Measurements from ENCODE around the gene WASL.
"Not testable (repeated sequence)": the region's sequence is repeated elsewhere in the genome, so short reads cannot be mapped to it uniquely, and the experiment has no call there.

Gene WASL

DNA sequence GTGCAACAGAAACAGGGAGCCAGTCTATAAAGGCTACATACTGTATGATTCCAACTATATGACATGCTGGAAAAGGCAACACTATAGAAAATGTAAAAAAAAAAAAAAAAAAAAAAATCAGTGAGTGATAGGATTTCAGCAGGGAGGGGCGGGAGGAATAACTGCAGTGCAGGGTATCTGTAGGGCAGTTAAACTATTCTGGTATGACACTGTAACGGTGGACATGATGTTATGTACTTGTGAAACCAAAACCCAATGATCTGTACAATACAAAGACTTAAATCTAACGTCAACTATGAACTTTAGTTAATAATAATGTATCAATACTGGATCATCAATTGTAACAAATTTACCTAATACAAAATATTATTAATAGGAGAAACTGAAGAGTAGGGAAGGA lies 14.3 kb downstream of the WASL start:
- H3K36me3 ChIP-seq (ENCODE audit: insufficient read depth, low read length), result no peaks in the 10 kb centered on the region
- no peaks in the 10 kb centered on the region for H3K9me3 ChIP-seq (ENCODE audit: control insufficient read depth, insufficient read depth, low read length)
- H3K9ac ChIP-seq (ENCODE audit: low read depth, low read length), result no peak overlapping the region
- no peaks in the 10 kb centered on the region for H3K4me1 ChIP-seq (ENCODE audit: insufficient read depth, low read length)

DNA sequence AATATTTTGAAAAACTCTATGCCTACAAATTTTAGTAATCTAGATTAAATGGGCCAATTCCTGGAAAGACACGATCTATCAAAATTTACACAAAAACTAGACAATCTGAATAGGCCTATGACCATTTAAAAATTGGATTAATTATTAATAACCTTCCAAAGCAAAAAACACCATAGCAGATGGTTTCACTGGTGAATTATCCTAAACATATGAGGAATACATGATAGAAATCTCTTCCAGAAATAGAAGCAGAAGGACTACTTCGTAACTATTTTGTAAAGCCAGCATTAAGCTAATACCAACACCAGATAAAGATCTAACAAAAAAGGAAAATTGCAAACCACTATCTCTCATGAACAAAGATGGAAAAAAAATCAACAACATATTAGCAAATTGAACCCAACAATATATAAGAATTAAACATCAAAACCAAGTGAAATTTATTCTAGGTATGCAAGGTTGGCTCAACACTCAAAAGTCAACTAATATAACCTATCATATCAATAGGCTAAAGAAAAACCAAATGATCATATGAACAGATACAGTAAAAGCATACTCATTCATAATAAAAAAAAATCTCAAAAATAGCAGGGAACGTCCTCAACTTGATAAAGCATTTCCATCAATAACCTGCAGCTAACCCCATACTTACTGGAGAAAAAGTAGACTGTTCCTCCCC lies 16.3 kb downstream of the WASL start:
- Histone ChIP-seq H3K4me1 (ENCODE audit: insufficient read depth, low read length) (no peaks in the 10 kb centered on the region), H3K36me3 (ENCODE audit: insufficient read depth, low read length) (no peaks in the 10 kb centered on the region), H3K9me3 (ENCODE audit: control insufficient read depth, insufficient read depth, low read length) (no peaks in the 10 kb centered on the region), H3K9ac (ENCODE audit: low read depth, low read length) (no peak overlapping the region)

GRCh38 chr7:123729218-123729578 lies 19.6 kb downstream of the WASL start:
- Histone ChIP-seq H3K9ac (ENCODE audit: low read depth, low read length) (no peak overlapping the region), H3K4me1 (ENCODE audit: insufficient read depth, low read length) (peaks cover 22% of the 10 kb centered on the region)

DNA sequence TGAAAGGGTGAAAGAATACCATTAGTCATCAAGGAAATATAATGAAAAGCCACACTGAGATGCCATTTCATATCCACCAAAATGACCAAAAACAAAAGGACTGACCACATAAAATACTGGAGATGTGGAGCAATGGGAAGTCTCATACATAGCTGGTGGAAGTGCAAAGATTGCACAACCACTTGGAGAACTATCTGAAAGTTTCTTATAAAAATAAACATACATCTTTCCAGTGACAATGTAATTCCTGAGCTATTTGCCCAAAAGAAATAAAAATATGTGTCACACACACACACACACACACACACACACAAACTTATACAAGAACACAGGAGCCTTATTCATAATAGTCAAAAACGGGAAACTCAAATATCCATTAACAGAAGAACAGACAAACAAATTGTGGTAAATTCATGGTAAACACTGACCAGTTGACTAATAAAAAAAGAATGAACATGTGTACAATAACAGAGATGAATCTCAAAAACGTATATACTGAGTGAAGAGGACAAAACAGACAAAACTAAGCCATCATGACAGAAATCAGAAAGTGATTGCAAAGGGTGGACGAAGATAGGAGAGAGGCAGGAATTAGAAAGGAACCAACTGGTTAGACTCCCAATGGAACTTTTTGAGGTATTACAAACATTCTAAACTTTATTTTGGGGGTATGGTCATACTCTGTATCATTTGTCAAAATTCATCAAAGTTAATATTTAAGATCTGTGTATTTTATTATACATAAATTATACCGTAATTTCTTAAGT lies 21.5 kb downstream of the WASL start:
- Histone ChIP-seq H3K4me1 (ENCODE audit: insufficient read depth, low read length) (peaks cover 30% of the 10 kb centered on the region), H3K9ac (ENCODE audit: low read depth, low read length) (no peak overlapping the region), H3K36me3 (ENCODE audit: insufficient read depth, low read length) (no peaks in the 10 kb centered on the region), H3K9me3 (ENCODE audit: control insufficient read depth, insufficient read depth, low read length) (no peaks in the 10 kb centered on the region)

More at GRCh38 chr7:123729218-123729578, 19.6 kb downstream of the WASL start:
- Histone ChIP-seq H3K36me3 (ENCODE audit: insufficient read depth, low read length) (no peaks in the 10 kb centered on the region), H3K9me3 (ENCODE audit: control insufficient read depth, insufficient read depth, low read length) (no peaks in the 10 kb centered on the region)

- Histone ChIP-seq H3K9me3 (ENCODE audit: control insufficient read depth, insufficient read depth, low read length) (no peaks in the 10 kb centered on the region), H3K4me1 (ENCODE audit: insufficient read depth, low read length) (peaks cover 33% of the 10 kb centered on the region), H3K36me3 (ENCODE audit: insufficient read depth, low read length) (no peaks in the 10 kb centered on the region), H3K9ac (ENCODE audit: low read depth, low read length) (no peak overlapping the region)
These were observed 23.1 kb downstream of the WASL start for GRCh38 chr7:123725586-123726171.

GRCh38 chr7:123724817-123725253 lies 24.0 kb downstream of the WASL start:
- Histone ChIP-seq H3K9ac (ENCODE audit: low read depth, low read length) (no peak overlapping the region), H3K4me1 (ENCODE audit: insufficient read depth, low read length) (peaks cover 33% of the 10 kb centered on the region)

DNA sequence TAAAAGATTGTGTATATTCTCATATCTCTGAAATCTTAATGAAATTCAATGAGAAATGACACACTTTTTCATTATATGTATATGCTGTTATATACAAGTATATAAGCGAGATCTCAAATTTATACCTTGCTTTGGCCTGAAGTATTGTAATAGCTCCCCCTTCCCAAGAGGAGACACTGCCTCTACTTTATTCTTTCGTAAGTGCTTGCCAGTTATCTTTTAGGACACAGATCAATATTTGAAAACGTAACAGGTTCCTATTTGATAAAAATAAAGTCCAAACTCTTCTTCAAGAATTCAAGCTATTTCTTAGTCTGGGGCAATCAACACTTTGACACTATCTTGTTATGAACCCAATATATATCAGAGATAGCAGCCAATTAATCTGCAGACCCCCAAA lies 24.9 kb downstream of the WASL start:
- no peaks in the 10 kb centered on the region for H3K36me3 ChIP-seq (ENCODE audit: insufficient read depth, low read length)
- peaks cover 7% of the 10 kb centered on the region; the same call in 1 of the 2 replicates for H3K9me3 ChIP-seq (ENCODE audit: control insufficient read depth, insufficient read depth, low read length)
- no peak overlapping the region for H3K9ac ChIP-seq (ENCODE audit: low read depth, low read length)
- peaks cover 33% of the 10 kb centered on the region for H3K4me1 ChIP-seq (ENCODE audit: insufficient read depth, low read length)

More at GRCh38 chr7:123724817-123725253, 24.0 kb downstream of the WASL start:
- no peaks in the 10 kb centered on the region for H3K36me3 ChIP-seq (ENCODE audit: insufficient read depth, low read length)
- peaks cover 2% of the 10 kb centered on the region; the same call in 1 of the 2 replicates for H3K9me3 ChIP-seq (ENCODE audit: control insufficient read depth, insufficient read depth, low read length)

- peaks cover 23% of the 10 kb centered on the region for H3K4me1 ChIP-seq (ENCODE audit: insufficient read depth, low read length)
- not testable (repeated sequence) for H3K9ac ChIP-seq (ENCODE audit: low read depth, low read length); H3K36me3 ChIP-seq (ENCODE audit: insufficient read depth, low read length); H3K9me3 ChIP-seq (ENCODE audit: control insufficient read depth, insufficient read depth, low read length)
These were observed 28.3 kb downstream of the WASL start for GRCh38 chr7:123720527-123720926.

GRCh38 chr7:123719197-123719721 lies 29.5 kb downstream of the WASL start:
- H3K9me3 ChIP-seq (ENCODE audit: control insufficient read depth, insufficient read depth, low read length), result peaks cover 7% of the 10 kb centered on the region; the same call in 1 of the 2 replicates
- no peaks in the 10 kb centered on the region for H3K36me3 ChIP-seq (ENCODE audit: insufficient read depth, low read length)
- H3K9ac ChIP-seq (ENCODE audit: low read depth, low read length), result no peak overlapping the region
- peaks cover 23% of the 10 kb centered on the region for H3K4me1 ChIP-seq (ENCODE audit: insufficient read depth, low read length)

DNA sequence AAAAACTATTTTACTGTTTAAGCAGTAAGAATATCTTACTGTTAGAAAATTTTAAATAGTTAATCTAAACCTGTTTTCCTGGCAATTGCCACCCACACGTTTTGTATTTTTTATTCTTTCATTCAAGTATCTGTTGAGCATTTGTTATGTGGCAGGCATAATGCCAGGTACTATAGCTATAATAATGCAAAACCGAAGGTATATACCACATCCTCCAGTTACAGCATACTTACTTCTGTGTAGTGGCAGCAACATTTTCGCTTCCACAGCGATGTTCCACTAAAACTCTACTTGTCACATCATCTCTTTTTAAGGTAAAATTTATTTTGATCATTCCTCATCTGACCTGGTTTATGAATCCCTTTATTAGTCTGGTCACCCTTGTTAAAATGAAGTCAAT lies 30.0 kb downstream of the WASL start:
- peaks cover 18% of the 10 kb centered on the region; the same call in 1 of the 2 replicates for H3K4me1 ChIP-seq (ENCODE audit: insufficient read depth, low read length)
- peaks cover 7% of the 10 kb centered on the region; the same call in 1 of the 2 replicates for H3K9me3 ChIP-seq (ENCODE audit: control insufficient read depth, insufficient read depth, low read length)
- H3K9ac ChIP-seq (ENCODE audit: low read depth, low read length), result no peak overlapping the region
- no peaks in the 10 kb centered on the region for H3K36me3 ChIP-seq (ENCODE audit: insufficient read depth, low read length)

GRCh38 chr7:123717689-123718088 lies 31.1 kb downstream of the WASL start:
- Histone ChIP-seq H3K9ac (ENCODE audit: low read depth, low read length) (no peak overlapping the region), H3K36me3 (ENCODE audit: insufficient read depth, low read length) (no peaks in the 10 kb centered on the region), H3K9me3 (ENCODE audit: control insufficient read depth, insufficient read depth, low read length) (peaks cover 7% of the 10 kb centered on the region; the same call in 1 of the 2 replicates), H3K4me1 (ENCODE audit: insufficient read depth, low read length) (peaks cover 14% of the 10 kb centered on the region; the same call in 1 of the 2 replicates)

DNA sequence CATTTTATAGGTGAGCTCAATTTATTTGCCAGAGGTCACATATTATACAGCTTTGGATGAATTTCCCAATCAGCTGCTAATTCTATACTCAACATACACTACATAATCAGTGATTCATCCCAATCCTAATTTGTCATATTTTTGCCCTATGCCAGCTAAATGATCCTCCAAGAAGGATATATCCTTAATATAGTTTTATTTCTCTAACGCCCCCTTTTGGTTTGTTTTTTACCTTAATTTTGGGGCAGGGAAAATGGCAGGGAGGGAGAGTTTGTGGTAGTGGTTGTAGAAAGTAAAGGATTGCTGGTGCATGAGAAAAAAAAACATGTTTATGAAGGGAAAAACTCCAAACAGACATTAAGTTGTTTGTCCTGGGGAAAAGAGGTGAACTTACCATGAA lies 31.9 kb downstream of the WASL start:
- H3K9me3 ChIP-seq (ENCODE audit: control insufficient read depth, insufficient read depth, low read length), result peaks cover 7% of the 10 kb centered on the region; the same call in 1 of the 2 replicates
- no peaks in the 10 kb centered on the region for H3K36me3 ChIP-seq (ENCODE audit: insufficient read depth, low read length)
- no peak overlapping the region for H3K9ac ChIP-seq (ENCODE audit: low read depth, low read length)
- H3K4me1 ChIP-seq (ENCODE audit: insufficient read depth, low read length), result peaks cover 15% of the 10 kb centered on the region; the same call in 1 of the 2 replicates

DNA sequence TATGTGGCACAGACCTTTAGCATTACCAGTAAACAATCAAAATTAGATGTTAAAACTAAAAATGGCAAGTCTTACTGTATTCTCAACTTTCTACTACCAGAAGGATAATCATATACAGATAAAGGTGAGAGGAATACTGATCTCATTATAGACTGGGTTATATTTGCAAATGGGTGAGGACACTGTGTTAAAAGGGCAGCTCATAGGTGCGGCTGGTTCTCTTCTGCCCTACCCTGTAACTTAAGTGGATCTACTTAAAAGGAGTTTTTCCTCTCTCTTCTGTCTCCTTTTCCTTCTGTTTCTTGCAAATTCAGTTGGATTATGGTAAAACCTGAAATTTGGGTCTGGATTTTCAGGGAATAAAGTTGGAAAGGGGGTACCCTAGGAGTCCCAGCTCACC lies 33.0 kb downstream of the WASL start:
- Histone ChIP-seq H3K4me1 (ENCODE audit: insufficient read depth, low read length) (peaks cover 18% of the 10 kb centered on the region; the same call in 1 of the 2 replicates), H3K36me3 (ENCODE audit: insufficient read depth, low read length) (no peaks in the 10 kb centered on the region), H3K9ac (ENCODE audit: low read depth, low read length) (no peak overlapping the region), H3K9me3 (ENCODE audit: control insufficient read depth, insufficient read depth, low read length) (peaks cover 7% of the 10 kb centered on the region; the same call in 1 of the 2 replicates)

GRCh38 chr7:123715198-123715597 lies 33.6 kb downstream of the WASL start:
- no peak overlapping the region for H3K9ac ChIP-seq (ENCODE audit: low read depth, low read length)
- H3K36me3 ChIP-seq (ENCODE audit: insufficient read depth, low read length), result no peaks in the 10 kb centered on the region
- H3K4me1 ChIP-seq (ENCODE audit: insufficient read depth, low read length), result peaks cover 20% of the 10 kb centered on the region; the same call in 1 of the 2 replicates

More at GRCh38 chr7:123715198-123715597, 33.6 kb downstream of the WASL start:
- peaks cover 7% of the 10 kb centered on the region; the same call in 1 of the 2 replicates for H3K9me3 ChIP-seq (ENCODE audit: control insufficient read depth, insufficient read depth, low read length)
